Liver (tissue), 9 donors: ENCODE data around the gene ALK. TPM values are rescaled to one million over a fixed set of nuclear protein-coding genes. Genes with fewer than 3 reads are reported as not detected.

Experiments used
- DNase-seq: peaks from one replicate; pipeline ENCODE4 v3.0.0-alpha.2; 2017; ENCODE audit warnings: low spot score
- H3K27ac ChIP-seq, 2 donors: one replicate each; pipeline ENCODE4 v1.7.0; 2013; ENCODE audit warnings: inconsistent platforms in 2 of 2, low read length in 2 of 2, control low read depth in 1 of 2, low read depth in 1 of 2, mild to moderate bottlenecking in 1 of 2
- H3K27me3 ChIP-seq, 4 donors: one replicate each; pipeline versions ENCODE4 v1.6.1 to v1.7.0; 2013; ENCODE audit warnings: low read length in 3 of 4, inconsistent platforms in 1 of 4, mild to moderate bottlenecking in 1 of 4, moderate library complexity in 1 of 4; ENCODE audit not compliant: control insufficient read depth in 4 of 4, insufficient read depth in 4 of 4
- H3K36me3 ChIP-seq, 4 donors: one replicate each; pipeline versions ENCODE4 v1.6.1 to v1.7.0; 2013; ENCODE audit warnings: low read length in 3 of 4, mild to moderate bottlenecking in 3 of 4, low read depth in 1 of 4, moderate library complexity in 1 of 4; ENCODE audit not compliant: control insufficient read depth in 4 of 4, insufficient read depth in 3 of 4
- H3K4me1 ChIP-seq, 4 donors: one replicate each; pipeline versions ENCODE4 v1.6.1 to v1.7.0; 2013; ENCODE audit warnings: low read length in 3 of 4, mild to moderate bottlenecking in 3 of 4, moderate library complexity in 1 of 4; ENCODE audit not compliant: control insufficient read depth in 4 of 4, insufficient read depth in 4 of 4
- H3K4me3 ChIP-seq, 3 donors: one replicate each; pipeline versions ENCODE4 v1.6.1 to v1.7.0; 2013; ENCODE audit warnings: low read length in 3 of 3, control low read depth in 1 of 3, low read depth in 1 of 3, mild to moderate bottlenecking in 1 of 3
- H3K9ac ChIP-seq, 2 donors: one replicate each; pipeline ENCODE4 v1.7.0; 2013; ENCODE audit warnings: low read length in 2 of 2, mild to moderate bottlenecking in 2 of 2, moderate library complexity in 2 of 2, control low read depth in 1 of 2, low read depth in 1 of 2
- H3K9me3 ChIP-seq, 4 donors: one replicate each; pipeline versions ENCODE4 v1.6.1 to v1.7.0; 2013; ENCODE audit warnings: low read length in 3 of 4; ENCODE audit not compliant: control insufficient read depth in 4 of 4
- EGR1 ChIP-seq, 2 donors: IDR thresholded peaks; 2 replicates each; pipeline ENCODE4 v1.6.1; 2016 to 2018; ENCODE audit warnings: antibody characterized with exemption in 2 of 2, low read depth in 2 of 2
- FOXA1 ChIP-seq: IDR thresholded peaks from 2 replicates; pipeline ENCODE4 v1.6.1; 2016; ENCODE audit warnings: antibody characterized with exemption
- FOXA2 ChIP-seq: IDR thresholded peaks from 2 replicates; pipeline ENCODE4 v1.6.1; 2016; ENCODE audit warnings: antibody characterized with exemption
- GABPA ChIP-seq, 2 donors: IDR thresholded peaks in 1 of 2; conservative IDR thresholded peaks in 1 of 2; 2 replicates each; pipeline ENCODE4 v1.6.1; 2016; ENCODE audit warnings: antibody characterized with exemption in 2 of 2, mild to moderate bottlenecking in 1 of 2, moderate library complexity in 1 of 2
- HNF4A ChIP-seq, 2 donors: conservative IDR thresholded peaks; 2 replicates each; pipeline ENCODE4 v1.6.1; 2016; ENCODE audit warnings: antibody characterized with exemption in 2 of 2, mild to moderate bottlenecking in 2 of 2
- HNF4G ChIP-seq: IDR thresholded peaks from 2 replicates; pipeline ENCODE4 v1.6.1; 2016; ENCODE audit warnings: antibody characterized with exemption
- JUND ChIP-seq, 2 donors: IDR thresholded peaks; 2 replicates each; pipeline ENCODE4 v1.6.1; 2016; ENCODE audit warnings: antibody characterized with exemption in 2 of 2
- MAX ChIP-seq: IDR thresholded peaks from 2 replicates; pipeline ENCODE4 v1.6.1; 2016; ENCODE audit warnings: antibody characterized with exemption
- NR2F2 ChIP-seq: IDR thresholded peaks from 2 replicates; pipeline ENCODE4 v1.6.1; 2016; ENCODE audit warnings: antibody characterized with exemption
- RAD21 ChIP-seq, 2 donors: IDR thresholded peaks; 2 replicates each; pipeline ENCODE4 v1.6.1; 2016; ENCODE audit warnings: antibody characterized with exemption in 2 of 2, mild to moderate bottlenecking in 2 of 2
- REST ChIP-seq: IDR thresholded peaks from 2 replicates; pipeline ENCODE4 v1.6.1; 2016; ENCODE audit warnings: antibody characterized with exemption, mild to moderate bottlenecking
- RXRA ChIP-seq, 2 donors: IDR thresholded peaks; 2 replicates each; pipeline ENCODE4 v1.6.1; 2017 to 2018; ENCODE audit warnings: antibody characterized with exemption in 2 of 2, mild to moderate bottlenecking in 1 of 2
- SP1 ChIP-seq: IDR thresholded peaks from 2 replicates; pipeline ENCODE4 v1.6.1; 2018; ENCODE audit warnings: antibody characterized with exemption, mild to moderate bottlenecking
- TAF1 ChIP-seq: conservative IDR thresholded peaks from 2 replicates; pipeline ENCODE4 v1.6.1; 2016; ENCODE audit warnings: antibody characterized with exemption, mild to moderate bottlenecking
- YY1 ChIP-seq: IDR thresholded peaks from 2 replicates; pipeline ENCODE4 v1.6.1; 2016; ENCODE audit warnings: antibody characterized with exemption, mild to moderate bottlenecking
- WGBS: extraction: QIAGEN DNeasy Blood & Tissue Kit; methylation state at CpG from one replicate; pipeline ENCODE4 v1.1.7; 2013; 5-methylcytosine and 5-hydroxymethylcytosine counted together
- polyA plus RNA-seq, 2 donors: library from polyadenylated mRNA; stranded (reverse) in 1 of 2; unstranded in 1 of 2; fragments of 200-250 nt in 1 of 2; fragments of >200 nt in 1 of 2; fragmentation: Nextera tagmentation in 1 of 2; extraction: Ambion mirVana in 1 of 2; gene quantifications; one replicate each; pipeline versions ENCODE4 v1.2.1 to v1.2.3, GENCODE V29; 2013 to 2015
- total RNA-seq, 2 donors: library from RNA; depleted of rRNA; stranded (reverse); fragments of >200 nt; gene quantifications; one replicate each; pipeline ENCODE4 v1.2.3, GENCODE V29; 2014
- TF ChIP-seq, protein P1 (sequence below): IDR thresholded peaks from 2 replicates; pipeline ENCODE4 v1.6.1; 2016; ENCODE audit warnings: antibody characterized with exemption
- TF ChIP-seq, protein P2 (sequence below): IDR thresholded peaks from 2 replicates; pipeline ENCODE4 v1.6.1; 2016; ENCODE audit warnings: antibody characterized with exemption
- TF ChIP-seq, protein P3 (sequence below): fragments of 150-350 bp; IDR thresholded peaks from 2 replicates; pipeline ENCODE4 v1.5.1; 2017; ENCODE audit warnings: improper control_type of control experiment, low read depth, low read length; ENCODE audit not compliant: missing input control
- donor health status: healthy.
- donor health status: healthy.
- donor health status: healthy.
- donor health status: healthy.
- donor health status: healthy.

The ALK gene
- total and polyA plus RNA-seq, 4 donors = under 0.01 TPM; not detected in 3

- Histone ChIP-seq H3K9me3 (no peaks in the 10 kb centered on the region), H3K9ac (no peak overlapping the region), H3K4me1 (peaks cover 3 to 17% (median 8%) of the 10 kb centered on the region in 4 donors), H3K27ac (peak overlapping the region; percentile 61 to 69), H3K36me3 (no peaks in the 10 kb centered on the region), H3K4me3 (peak overlapping the region in 1 of 3 donors; percentile 7), H3K27me3 (no peaks in the 10 kb centered on the region)
- DNase-seq = no peak
- peak; percentile 80 to 87 for TF ChIP-seq HNF4A (conservative IDR thresholded peaks at IDR 0.05)
- TF ChIP-seq SP1 = peak; percentile 82
- peak; percentile 23 to 71 for TF ChIP-seq JUND (IDR thresholded peaks at IDR 0.05)
- TF ChIP-seq RXRA (IDR thresholded peaks at IDR 0.05) = peak; percentile 82 to 92
- TF ChIP-seq GABPA (IDR thresholded peaks at IDR 0.05 in 1 of 2, conservative IDR thresholded peaks at IDR 0.05 in 1 of 2) = no peak
- TF ChIP-seq, protein P1, sequence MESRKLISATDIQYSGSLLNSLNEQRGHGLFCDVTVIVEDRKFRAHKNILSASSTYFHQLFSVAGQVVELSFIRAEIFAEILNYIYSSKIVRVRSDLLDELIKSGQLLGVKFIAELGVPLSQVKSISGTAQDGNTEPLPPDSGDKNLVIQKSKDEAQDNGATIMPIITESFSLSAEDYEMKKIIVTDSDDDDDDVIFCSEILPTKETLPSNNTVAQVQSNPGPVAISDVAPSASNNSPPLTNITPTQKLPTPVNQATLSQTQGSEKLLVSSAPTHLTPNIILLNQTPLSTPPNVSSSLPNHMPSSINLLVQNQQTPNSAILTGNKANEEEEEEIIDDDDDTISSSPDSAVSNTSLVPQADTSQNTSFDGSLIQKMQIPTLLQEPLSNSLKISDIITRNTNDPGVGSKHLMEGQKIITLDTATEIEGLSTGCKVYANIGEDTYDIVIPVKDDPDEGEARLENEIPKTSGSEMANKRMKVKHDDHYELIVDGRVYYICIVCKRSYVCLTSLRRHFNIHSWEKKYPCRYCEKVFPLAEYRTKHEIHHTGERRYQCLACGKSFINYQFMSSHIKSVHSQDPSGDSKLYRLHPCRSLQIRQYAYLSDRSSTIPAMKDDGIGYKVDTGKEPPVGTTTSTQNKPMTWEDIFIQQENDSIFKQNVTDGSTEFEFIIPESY = peak; percentile 75
- TF ChIP-seq EGR1 (IDR thresholded peaks at IDR 0.05; ENCODE audit: low read depth in 2 of 2) = peak in 1 of 2 donors; percentile 73
- TF ChIP-seq, protein P2, sequence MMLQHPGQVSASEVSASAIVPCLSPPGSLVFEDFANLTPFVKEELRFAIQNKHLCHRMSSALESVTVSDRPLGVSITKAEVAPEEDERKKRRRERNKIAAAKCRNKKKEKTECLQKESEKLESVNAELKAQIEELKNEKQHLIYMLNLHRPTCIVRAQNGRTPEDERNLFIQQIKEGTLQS = peak; percentile 66
- no peak for TF ChIP-seq FOXA2
- peak; percentile 35 to 36 for TF ChIP-seq RAD21 (IDR thresholded peaks at IDR 0.05)
- peak; percentile 62 for TF ChIP-seq HNF4G
- TF ChIP-seq, protein P3, sequence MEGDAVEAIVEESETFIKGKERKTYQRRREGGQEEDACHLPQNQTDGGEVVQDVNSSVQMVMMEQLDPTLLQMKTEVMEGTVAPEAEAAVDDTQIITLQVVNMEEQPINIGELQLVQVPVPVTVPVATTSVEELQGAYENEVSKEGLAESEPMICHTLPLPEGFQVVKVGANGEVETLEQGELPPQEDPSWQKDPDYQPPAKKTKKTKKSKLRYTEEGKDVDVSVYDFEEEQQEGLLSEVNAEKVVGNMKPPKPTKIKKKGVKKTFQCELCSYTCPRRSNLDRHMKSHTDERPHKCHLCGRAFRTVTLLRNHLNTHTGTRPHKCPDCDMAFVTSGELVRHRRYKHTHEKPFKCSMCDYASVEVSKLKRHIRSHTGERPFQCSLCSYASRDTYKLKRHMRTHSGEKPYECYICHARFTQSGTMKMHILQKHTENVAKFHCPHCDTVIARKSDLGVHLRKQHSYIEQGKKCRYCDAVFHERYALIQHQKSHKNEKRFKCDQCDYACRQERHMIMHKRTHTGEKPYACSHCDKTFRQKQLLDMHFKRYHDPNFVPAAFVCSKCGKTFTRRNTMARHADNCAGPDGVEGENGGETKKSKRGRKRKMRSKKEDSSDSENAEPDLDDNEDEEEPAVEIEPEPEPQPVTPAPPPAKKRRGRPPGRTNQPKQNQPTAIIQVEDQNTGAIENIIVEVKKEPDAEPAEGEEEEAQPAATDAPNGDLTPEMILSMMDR = no peak
- TF ChIP-seq REST = peak; percentile 49
- TF ChIP-seq YY1 = peak; percentile 59
- TF ChIP-seq NR2F2 = no peak
- peak; percentile 91 for TF ChIP-seq MAX
- no peak for TF ChIP-seq TAF1
- TF ChIP-seq FOXA1 = no peak
- 47% methylated on average over 3 of the region's 3 CpGs for WGBS
Measured at GRCh38 chr2:29519338-29519925, 402.0 kb downstream of the ALK start.
